Large intestine (tissue), 3 donors: ENCODE measurements around the gene SLFN12L. TPM values are rescaled to one million over a fixed set of nuclear protein-coding genes. Genes with fewer than 3 reads are reported as not detected.
"Not testable (repeated sequence)": the region's sequence is repeated elsewhere in the genome, so short reads cannot be mapped to it uniquely, and the experiment has no call there.

Source experiments
- DNase-seq, 2 donors: peaks; one replicate each; pipeline versions ENCODE4 v3.0.0 to v3.0.0-alpha.2; 2013
- H3K27ac ChIP-seq: one replicate; pipeline ENCODE4 v1.5.1; 2013; ENCODE audit warnings: low read length
- H3K27me3 ChIP-seq: 2 replicates; pipeline ENCODE4 v1.6.1; 2013; ENCODE audit warnings: low read length; ENCODE audit not compliant: control insufficient read depth, insufficient read depth
- H3K36me3 ChIP-seq: 2 replicates; pipeline ENCODE4 v1.6.1; 2013; ENCODE audit warnings: low read length; ENCODE audit not compliant: control insufficient read depth, insufficient read depth
- H3K4me1 ChIP-seq: one replicate; pipeline ENCODE4 v1.6.1; 2013; ENCODE audit warnings: low read length; ENCODE audit not compliant: control insufficient read depth, insufficient read depth
- H3K4me3 ChIP-seq: one replicate; pipeline ENCODE4 v1.5.1; 2013; ENCODE audit warnings: low read length
- H3K9me3 ChIP-seq: one replicate; pipeline ENCODE4 v1.6.1; 2013; ENCODE audit warnings: mild to moderate bottlenecking, low read depth, low read length, moderate library complexity; ENCODE audit not compliant: control insufficient read depth
- WGBS: methylation state at CpG from one replicate; pipeline ENCODE4 v1.1.5; 2013; ENCODE audit warnings: low lambda C conversion rate; ENCODE audit not compliant: insufficient coverage; 5-methylcytosine and 5-hydroxymethylcytosine counted together
- polyA plus RNA-seq: library from polyadenylated mRNA; unstranded; fragments of 120-200 nt; gene quantifications from one replicate; pipeline ENCODE4 v1.2.1, GENCODE V29; 2013

SLFN12L gene
- polyA plus RNA-seq, 1 donor: 1.4 TPM

GRCh38 chr17:35563181-35563580 is 25.7 kb upstream of the SLFN12L start:
- 90% methylated on average over 4 of the region's 16 CpGs for WGBS
- not testable (repeated sequence) for H3K4me3 ChIP-seq, H3K36me3 ChIP-seq, H3K27me3 ChIP-seq, H3K27ac ChIP-seq, H3K9me3 ChIP-seq, DNase-seq, H3K4me1 ChIP-seq

DNA sequence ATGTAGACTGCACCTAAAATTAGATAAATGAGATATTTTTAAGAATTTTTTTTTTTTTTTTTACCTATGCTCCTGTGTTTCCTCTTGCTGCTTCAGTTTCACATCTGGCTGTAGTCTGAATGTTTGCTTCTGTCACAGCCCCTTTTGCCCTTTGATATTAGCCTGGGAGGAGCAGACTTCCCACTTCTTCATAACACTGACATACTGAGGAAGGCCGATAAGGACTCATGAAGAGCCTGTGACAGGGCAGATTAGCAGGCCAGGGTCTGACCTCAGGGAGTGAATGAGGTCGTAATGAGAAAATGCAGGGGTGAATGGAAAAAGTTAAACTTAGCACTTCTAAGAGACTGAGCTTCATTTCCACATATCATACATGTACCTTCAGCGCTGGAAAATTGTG is 23.2 kb upstream of the SLFN12L start, which contains the start of gene SLFN14:
TSS of gene SLFN14 (minus strand) at position 117 of the 400 bp plus-strand sequence. CDS start 2,757 bp downstream, outside the sequence.
- DNase-seq: peak; percentile 44 to 76
- no peaks in the 10 kb centered on the region for H3K36me3 ChIP-seq
- no peak within 1 kb of the TSS for H3K4me3 ChIP-seq
- H3K4me1 ChIP-seq: peaks cover 5% of the 10 kb centered on the region
- peaks cover 7% of the 10 kb centered on the region for H3K27me3 ChIP-seq
- no peaks in the 10 kb centered on the region for H3K9me3 ChIP-seq
- H3K27ac ChIP-seq: no peak within 1 kb of the TSS
- 20% methylated on average over 1 of the region's 3 CpGs for WGBS

DNA sequence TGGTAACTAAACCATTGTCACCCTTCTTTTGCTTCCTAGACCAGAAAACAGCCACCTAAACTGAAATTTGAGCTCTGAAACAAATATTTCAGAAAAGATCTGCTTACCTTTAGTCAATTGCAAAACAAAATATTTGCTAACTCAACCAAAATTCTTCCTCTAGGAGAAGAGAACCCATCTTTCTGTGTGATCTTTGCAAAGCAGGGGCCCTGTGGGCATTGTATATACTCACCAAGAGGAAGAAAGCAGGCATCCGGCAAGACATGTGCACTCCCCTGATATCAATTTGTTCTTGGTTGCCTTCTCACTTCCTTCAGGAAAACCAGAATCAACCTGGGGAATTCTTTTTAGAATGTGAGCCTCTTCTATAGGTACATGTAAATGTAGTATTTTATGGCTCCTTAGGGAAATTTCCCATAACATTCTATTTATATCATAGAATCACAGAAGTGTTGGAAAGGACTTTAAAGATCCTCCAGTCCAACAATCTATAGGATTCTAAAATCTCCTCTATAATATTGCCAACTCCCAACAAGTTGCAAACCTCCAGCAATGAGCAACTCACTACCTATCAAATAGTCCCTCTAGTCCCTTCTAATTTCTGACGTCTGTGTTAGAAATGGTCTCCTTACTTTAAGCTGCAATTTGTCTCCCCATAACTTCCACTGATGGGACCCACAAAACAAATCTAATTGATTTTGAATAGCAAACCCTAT is 22.2 kb upstream of the SLFN12L start:
- Histone ChIP-seq H3K4me3 (no peak overlapping the region), H3K36me3 (no peaks in the 10 kb centered on the region), H3K27ac (no peak overlapping the region), H3K4me1 (peaks cover 5% of the 10 kb centered on the region), H3K27me3 (peaks cover 7% of the 10 kb centered on the region), H3K9me3 (no peaks in the 10 kb centered on the region)
- WGBS: 100% methylated on average over 1 of the region's 2 CpGs
- DNase-seq: no peak

GRCh38 chr17:35557353-35557752 is 19.9 kb upstream of the SLFN12L start:
- Histone ChIP-seq H3K27me3 (peaks cover 10% of the 10 kb centered on the region), H3K4me3 (no peak overlapping the region), H3K36me3 (no peaks in the 10 kb centered on the region), H3K4me1 (peaks cover 5% of the 10 kb centered on the region), H3K9me3 (no peaks in the 10 kb centered on the region), H3K27ac (no peak overlapping the region)
- 100% methylated on average over 1 of the region's 3 CpGs for WGBS
- DNase-seq: no peak

- Histone ChIP-seq H3K4me3 (no peak overlapping the region), H3K9me3 (no peaks in the 10 kb centered on the region), H3K36me3 (no peaks in the 10 kb centered on the region), H3K27me3 (peaks cover 10% of the 10 kb centered on the region), H3K27ac (no peak overlapping the region), H3K4me1 (peaks cover 5% of the 10 kb centered on the region)
- 100% methylated on average over 2 of the region's 5 CpGs for WGBS
- no peak for DNase-seq
Measured at GRCh38 chr17:35555691-35556090, 18.2 kb upstream of the SLFN12L start.

DNA sequence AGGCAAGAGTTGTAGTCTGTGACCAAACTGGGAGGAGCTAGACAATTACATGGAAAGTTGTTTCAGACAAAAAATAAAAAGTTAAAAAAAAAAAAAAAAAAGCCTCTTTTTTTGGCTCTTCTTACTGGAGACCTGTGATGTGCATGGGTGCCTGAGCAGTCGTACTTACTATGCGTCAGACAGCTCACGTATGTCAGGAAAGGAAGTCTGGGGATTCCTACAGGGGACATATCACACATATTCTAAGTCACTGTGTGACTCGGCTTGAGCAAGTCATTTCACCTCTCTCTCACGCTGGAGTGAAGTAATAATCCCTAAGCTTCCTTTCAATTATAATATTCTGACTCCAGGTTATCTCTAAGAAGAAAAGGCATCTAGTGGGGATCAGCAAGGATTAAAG is 17.2 kb upstream of the SLFN12L start:
- H3K36me3 ChIP-seq: no peaks in the 10 kb centered on the region
- no peak overlapping the region for H3K27ac ChIP-seq
- no peak overlapping the region for H3K4me3 ChIP-seq
- no CpG with 5 or more reads among the region's 5 CpGs for WGBS
- DNase-seq: no peak
- no peaks in the 10 kb centered on the region for H3K9me3 ChIP-seq
- no peaks in the 10 kb centered on the region for H3K4me1 ChIP-seq
- H3K27me3 ChIP-seq: peaks cover 13% of the 10 kb centered on the region

DNA sequence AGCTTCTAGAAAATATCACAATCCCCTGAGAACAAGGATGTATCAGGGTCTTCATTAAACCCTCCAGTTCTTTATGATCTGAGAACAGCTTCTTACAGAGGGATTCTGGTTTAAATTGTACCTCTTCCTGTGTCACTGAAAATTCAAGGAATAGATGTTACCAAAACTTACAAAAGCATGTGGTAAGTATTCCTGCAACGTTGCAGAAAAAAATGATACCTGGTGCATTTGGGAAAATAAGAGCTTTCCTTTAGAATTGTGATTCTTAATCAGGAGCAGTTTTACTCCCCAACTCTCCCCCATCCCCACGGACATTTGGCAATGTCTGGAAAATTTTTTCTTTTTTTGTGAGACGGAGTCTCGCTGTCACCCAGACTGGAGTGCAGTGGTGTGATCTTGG is 15.8 kb upstream of the SLFN12L start:
- Histone ChIP-seq H3K4me1 (no peaks in the 10 kb centered on the region), H3K4me3 (no peak overlapping the region), H3K36me3 (no peaks in the 10 kb centered on the region), H3K27ac (no peak overlapping the region), H3K27me3 (peaks cover 20% of the 10 kb centered on the region), H3K9me3 (no peaks in the 10 kb centered on the region)
- DNase-seq: no peak
- 60% methylated on average over 1 of the region's 4 CpGs for WGBS

GRCh38 chr17:35548978-35549377 is 11.5 kb upstream of the SLFN12L start:
- no CpG with 5 or more reads among the region's 1 CpG for WGBS
- H3K36me3 ChIP-seq: no peaks in the 10 kb centered on the region
- no peak overlapping the region for H3K4me3 ChIP-seq
- DNase-seq: no peak
- no peak overlapping the region for H3K27ac ChIP-seq
- H3K4me1 ChIP-seq: no peaks in the 10 kb centered on the region
- H3K9me3 ChIP-seq: no peaks in the 10 kb centered on the region
- H3K27me3 ChIP-seq: peaks cover 32% of the 10 kb centered on the region

DNA sequence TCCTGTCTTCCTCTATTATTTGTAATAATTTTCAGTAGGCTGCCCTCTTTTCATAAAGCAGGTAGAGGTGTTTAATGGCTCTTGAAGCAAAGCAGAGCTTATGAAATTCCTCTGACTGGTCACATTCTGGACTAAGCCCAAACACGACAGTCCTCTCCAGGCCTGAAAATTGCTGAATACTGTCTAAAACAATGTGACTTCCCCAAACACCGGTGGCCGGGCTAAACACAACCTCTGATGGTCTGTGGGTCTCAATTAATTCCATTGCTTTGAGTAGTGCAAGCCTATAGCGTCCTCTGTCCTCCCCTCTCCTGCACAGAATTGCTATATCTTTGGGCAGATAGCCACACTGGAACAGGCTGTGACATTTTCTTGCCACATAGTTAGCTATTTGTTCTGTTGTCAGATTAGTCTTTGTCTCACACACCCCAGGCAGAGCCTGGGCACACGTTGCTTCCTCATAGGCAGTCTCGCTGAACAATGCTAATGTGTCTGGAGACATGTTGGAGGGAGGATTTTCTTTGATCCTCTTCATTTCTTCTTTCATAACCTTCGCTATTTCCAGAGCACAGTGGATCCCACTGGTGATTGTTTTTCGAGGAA is 10.8 kb upstream of the SLFN12L start:
- no peaks in the 10 kb centered on the region for H3K4me1 ChIP-seq
- H3K36me3 ChIP-seq: no peaks in the 10 kb centered on the region
- WGBS: 80% methylated on average over 1 of the region's 8 CpGs
- H3K4me3 ChIP-seq: no peak overlapping the region
- DNase-seq: no peak
- peaks cover 32% of the 10 kb centered on the region for H3K27me3 ChIP-seq
- H3K27ac ChIP-seq: no peak overlapping the region
- H3K9me3 ChIP-seq: no peaks in the 10 kb centered on the region

GRCh38 chr17:35546487-35546886 is 9.0 kb upstream of the SLFN12L start:
- WGBS: 43% methylated on average over 1 of the region's 1 CpG
- Histone ChIP-seq H3K36me3 (no peaks in the 10 kb centered on the region), H3K4me3 (no peak overlapping the region), H3K27ac (no peak overlapping the region), H3K4me1 (no peaks in the 10 kb centered on the region), H3K9me3 (no peaks in the 10 kb centered on the region), H3K27me3 (peaks cover 28% of the 10 kb centered on the region)
- DNase-seq: no peak

DNA sequence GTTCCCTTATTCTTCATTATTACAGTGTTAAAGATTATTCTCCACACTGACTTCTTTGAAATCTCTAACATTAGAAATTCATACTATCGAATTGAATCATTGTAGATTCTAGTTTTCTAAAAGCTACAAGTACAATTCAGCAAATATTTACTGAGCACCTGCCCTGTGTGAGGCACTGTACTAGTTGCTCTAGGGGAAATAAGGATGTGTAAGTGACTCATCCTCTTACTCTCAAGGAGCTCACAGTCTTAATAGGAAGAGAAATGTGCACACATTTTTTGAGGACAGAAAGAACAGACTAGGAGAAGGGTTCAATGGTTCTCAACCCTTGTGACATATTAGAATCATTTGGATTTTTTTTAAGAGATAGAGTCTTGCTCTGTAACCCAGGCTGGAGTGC is 7.7 kb upstream of the SLFN12L start:
- H3K9me3 ChIP-seq: no peaks in the 10 kb centered on the region
- H3K4me1 ChIP-seq: no peaks in the 10 kb centered on the region
- WGBS: 0% methylated on average over 1 of the region's 1 CpG
- H3K27ac ChIP-seq: no peak overlapping the region
- DNase-seq: no peak
- no peaks in the 10 kb centered on the region for H3K36me3 ChIP-seq
- H3K27me3 ChIP-seq: peaks cover 35% of the 10 kb centered on the region
- H3K4me3 ChIP-seq: no peak overlapping the region
